Lower leg skin (tissue), 3 donors: ENCODE data around the gene FAM13B.

Source experiments
- POLR2A ChIP-seq, 2 donors: fragments of 450-650 bp; IDR thresholded peaks; one replicate each; pipeline ENCODE4 v1.6.1; 2016 to 2017; ENCODE audit warnings: antibody characterized with exemption in 2 of 2, mild to moderate bottlenecking in 1 of 2, moderate library complexity in 1 of 2
- TF ChIP-seq, protein P1 (sequence below), 3 donors: fragments of 450-650 bp; IDR thresholded peaks; one replicate each; pipeline ENCODE4 v1.5.1; 2016; ENCODE audit warnings: antibody characterized with exemption in 3 of 3, mild to moderate bottlenecking in 3 of 3, moderate library complexity in 2 of 3

DNA sequence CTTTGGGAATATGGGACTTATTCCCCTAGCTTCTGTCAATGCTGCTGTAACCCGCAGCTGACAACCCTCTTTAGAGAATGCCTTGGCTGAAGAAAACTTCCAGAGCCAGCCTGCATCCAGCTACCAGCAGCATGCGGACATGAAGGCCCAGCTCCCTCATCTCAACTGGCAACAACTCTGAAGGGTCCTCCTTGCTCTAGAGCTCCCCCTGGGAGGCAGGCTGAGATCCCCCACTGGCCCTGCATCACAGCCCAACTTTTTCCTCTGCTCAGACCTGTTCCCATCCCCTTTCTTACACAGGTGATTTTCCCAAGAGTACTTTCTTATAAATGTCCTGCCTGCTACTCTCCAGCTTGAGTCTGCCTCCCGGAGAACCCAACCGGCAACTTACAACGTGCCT lies 32.2 kb upstream of the FAM13B start:
- TF ChIP-seq POLR2A (IDR thresholded peaks at IDR 0.05): no peak
- TF ChIP-seq, protein P1, sequence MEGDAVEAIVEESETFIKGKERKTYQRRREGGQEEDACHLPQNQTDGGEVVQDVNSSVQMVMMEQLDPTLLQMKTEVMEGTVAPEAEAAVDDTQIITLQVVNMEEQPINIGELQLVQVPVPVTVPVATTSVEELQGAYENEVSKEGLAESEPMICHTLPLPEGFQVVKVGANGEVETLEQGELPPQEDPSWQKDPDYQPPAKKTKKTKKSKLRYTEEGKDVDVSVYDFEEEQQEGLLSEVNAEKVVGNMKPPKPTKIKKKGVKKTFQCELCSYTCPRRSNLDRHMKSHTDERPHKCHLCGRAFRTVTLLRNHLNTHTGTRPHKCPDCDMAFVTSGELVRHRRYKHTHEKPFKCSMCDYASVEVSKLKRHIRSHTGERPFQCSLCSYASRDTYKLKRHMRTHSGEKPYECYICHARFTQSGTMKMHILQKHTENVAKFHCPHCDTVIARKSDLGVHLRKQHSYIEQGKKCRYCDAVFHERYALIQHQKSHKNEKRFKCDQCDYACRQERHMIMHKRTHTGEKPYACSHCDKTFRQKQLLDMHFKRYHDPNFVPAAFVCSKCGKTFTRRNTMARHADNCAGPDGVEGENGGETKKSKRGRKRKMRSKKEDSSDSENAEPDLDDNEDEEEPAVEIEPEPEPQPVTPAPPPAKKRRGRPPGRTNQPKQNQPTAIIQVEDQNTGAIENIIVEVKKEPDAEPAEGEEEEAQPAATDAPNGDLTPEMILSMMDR (IDR thresholded peaks at IDR 0.05): no peak
